ENCODE data around the gene RCCD1.

The RCCD1 gene

DNA sequence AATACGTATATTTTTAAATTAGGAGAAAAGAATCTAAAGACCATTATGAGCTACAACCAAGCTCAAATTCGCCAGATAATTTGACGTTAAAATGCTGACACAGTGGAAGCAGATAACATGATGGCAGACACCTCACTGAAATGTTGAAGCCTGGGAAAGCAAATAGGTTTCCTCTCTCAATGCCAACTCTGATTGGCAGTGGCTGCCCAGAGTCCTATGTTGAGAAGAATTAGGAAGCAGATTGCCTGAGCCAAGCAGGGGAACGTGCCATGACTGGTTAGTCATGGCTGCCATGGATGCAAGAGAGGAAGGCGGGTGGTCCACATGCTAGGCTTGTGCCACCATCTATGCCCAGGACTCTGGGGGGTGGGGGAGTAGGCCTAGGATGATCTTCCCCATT lies 16.4 kb upstream of the RCCD1 start:
- intact Hi-C loops (cut with DNase I) = no loop called here

DNA sequence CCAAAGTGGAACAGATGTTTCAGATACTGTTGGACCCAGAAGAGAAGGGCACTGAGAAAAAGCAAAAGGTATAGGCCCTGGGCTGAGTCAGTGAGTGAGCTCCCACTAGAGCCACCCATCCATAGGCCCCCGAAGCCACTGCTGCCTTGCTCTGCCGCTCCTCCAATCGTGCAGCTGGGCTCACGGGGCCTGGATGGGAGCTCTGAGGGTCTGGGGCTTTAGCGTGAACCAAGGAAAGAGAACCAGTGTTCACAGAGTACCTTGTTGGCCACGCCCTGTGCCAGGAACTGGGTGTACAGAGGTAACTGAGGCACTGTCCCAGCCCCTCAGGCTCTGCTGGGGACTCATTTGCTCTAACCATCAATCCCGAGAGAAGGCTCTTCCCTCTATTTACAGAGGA lies 14.9 kb upstream of the RCCD1 start:
- peak in 2 of 10 donors; percentile 7 to 70 for DNase-seq
- intact Hi-C loops (cut with DNase I) = no loop called here

More for the DNA sequence above, 16.4 kb upstream of the RCCD1 start:
- peak in 1 of 10 donors; percentile 22 for DNase-seq

- peak in 2 of 10 donors; percentile 2 to 50 for DNase-seq
- intact Hi-C loops (cut with DNase I) = no loop called here
Observed at GRCh38 chr15:90941038-90941437, 13.6 kb upstream of the RCCD1 start.

DNA sequence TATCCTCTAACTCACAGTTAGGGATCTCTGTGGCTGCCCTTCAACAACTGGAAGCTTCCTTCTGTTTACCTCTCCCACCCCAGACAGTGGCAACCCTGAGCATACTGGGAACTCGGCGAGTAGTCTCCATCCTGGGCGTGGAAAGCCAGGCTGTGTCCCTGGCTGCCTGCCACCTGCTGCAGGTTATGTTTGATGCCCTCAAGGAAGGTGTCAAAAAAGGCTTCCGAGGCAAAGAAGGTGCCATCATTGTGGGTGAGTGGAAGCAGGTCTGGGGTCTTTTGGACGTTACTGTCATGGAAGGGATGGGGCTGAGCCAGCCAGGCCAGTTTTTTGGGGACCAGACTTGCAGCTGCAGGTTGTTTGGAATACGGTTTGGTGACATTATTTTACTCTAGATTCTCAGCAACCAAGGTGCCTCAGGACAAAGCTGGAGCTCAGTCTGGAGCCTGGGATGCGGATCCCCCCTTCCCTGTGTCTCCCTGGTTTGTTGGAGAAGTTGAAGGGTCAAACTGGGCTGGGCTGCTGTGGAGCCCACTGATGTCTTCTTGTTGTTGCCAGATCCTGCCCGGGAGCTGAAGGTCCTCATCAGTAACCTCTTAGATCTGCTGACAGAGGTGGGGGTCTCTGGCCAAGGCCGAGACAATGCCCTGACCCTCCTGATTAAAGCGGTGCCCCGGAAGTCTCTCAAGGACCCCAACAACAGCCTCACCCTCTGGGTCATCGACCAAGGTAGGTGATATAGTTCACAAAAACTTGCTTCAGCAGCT lies 12.1 kb upstream of the RCCD1 start:
- peak in 2 of 10 donors; percentile 8 to 60 for DNase-seq
- intact Hi-C loops (cut with DNase I) = no loop called here

DNA sequence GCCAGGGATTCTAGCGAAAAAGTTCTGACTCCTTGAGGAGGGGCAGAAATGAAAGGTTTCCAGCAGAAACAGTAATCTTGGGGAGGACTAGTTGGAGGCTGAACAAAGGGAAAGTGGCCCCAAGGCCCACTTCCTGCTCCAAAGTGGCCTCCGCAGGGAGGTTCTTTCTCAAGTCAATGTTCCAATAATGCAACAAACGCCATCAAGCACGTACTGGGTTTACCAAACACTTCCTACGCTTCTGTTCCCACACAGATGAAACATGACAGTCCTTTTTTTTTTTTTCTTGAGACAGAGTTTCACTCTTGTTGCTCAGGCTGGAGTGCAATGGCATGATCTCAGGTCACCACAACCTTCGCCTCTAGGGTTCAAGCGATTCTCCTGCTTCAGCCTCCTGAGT lies 9.6 kb upstream of the RCCD1 start:
- peak in 1 of 10 donors; percentile 9 for DNase-seq
- intact Hi-C loops (cut with DNase I) = no loop called here

DNA sequence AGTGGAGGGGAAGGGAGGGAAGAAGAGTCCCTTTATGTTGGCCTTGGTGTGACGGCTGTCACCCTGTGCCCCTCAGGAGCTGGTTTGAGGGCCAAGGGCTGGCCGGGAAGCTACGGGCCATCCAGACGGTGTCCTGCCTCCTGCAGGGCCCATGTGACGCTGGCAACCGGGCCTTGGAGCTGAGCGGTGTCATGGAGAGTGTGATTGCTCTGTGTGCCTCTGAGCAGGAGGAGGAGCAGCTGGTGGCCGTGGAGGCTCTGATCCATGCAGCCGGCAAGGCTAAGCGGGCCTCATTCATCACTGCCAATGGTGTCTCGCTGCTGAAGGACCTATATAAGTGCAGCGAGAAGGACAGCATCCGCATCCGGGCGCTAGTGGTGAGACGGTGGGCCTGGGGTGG lies 8.1 kb upstream of the RCCD1 start:
- DNase-seq = peak in 3 of 10 donors; percentile 25 to 75 (median 50)
- intact Hi-C loops (cut with DNase I) = no loop called here

- peak in 1 of 10 donors; percentile 42 for DNase-seq
Observed at GRCh38 chr15:90946941-90947576, 7.6 kb upstream of the RCCD1 start.

GRCh38 chr15:90947577-90948357 lies 6.9 kb upstream of the RCCD1 start:
- DNase-seq = peak in 3 of 10 donors; percentile 35 to 79 (median 55)
- intact Hi-C loops (cut with DNase I) = no loop called here

More at GRCh38 chr15:90946941-90947576, 7.6 kb upstream of the RCCD1 start:
- intact Hi-C loops (cut with DNase I) = no loop called here

- intact Hi-C loops (cut with DNase I) = no loop called here
- DNase-seq = peak in 3 of 10 donors; percentile 37 to 82 (median 81)
Observed at GRCh38 chr15:90948506-90948905, 6.2 kb upstream of the RCCD1 start.

- intact Hi-C loops (cut with DNase I) = loop anchor here (5.0 kb wide), 1 partner anchor 42 kb away; the partner anchor contains the start of gene PRC1
- DNase-seq = peak in 3 of 10 donors; percentile 54 to 74 (median 61)
Observed at GRCh38 chr15:90949979-90950675, 4.6 kb upstream of the RCCD1 start.

GRCh38 chr15:90950676-90951075 lies 4.0 kb upstream of the RCCD1 start:
- intact Hi-C loops (cut with DNase I) = loop anchor here (5.0 kb wide), 1 partner anchor 42 kb away; the partner anchor contains the start of gene PRC1
- peak in 1 of 10 donors; percentile 27 for DNase-seq

- intact Hi-C loops (cut with DNase I) = loop anchor here (5.0 kb wide), 1 partner anchor 39 kb away; the partner anchor contains the start of gene PRC1
- DNase-seq = peak in 1 of 10 donors; percentile 46
Observed at GRCh38 chr15:90952901-90953677, 1.6 kb upstream of the RCCD1 start.

DNA sequence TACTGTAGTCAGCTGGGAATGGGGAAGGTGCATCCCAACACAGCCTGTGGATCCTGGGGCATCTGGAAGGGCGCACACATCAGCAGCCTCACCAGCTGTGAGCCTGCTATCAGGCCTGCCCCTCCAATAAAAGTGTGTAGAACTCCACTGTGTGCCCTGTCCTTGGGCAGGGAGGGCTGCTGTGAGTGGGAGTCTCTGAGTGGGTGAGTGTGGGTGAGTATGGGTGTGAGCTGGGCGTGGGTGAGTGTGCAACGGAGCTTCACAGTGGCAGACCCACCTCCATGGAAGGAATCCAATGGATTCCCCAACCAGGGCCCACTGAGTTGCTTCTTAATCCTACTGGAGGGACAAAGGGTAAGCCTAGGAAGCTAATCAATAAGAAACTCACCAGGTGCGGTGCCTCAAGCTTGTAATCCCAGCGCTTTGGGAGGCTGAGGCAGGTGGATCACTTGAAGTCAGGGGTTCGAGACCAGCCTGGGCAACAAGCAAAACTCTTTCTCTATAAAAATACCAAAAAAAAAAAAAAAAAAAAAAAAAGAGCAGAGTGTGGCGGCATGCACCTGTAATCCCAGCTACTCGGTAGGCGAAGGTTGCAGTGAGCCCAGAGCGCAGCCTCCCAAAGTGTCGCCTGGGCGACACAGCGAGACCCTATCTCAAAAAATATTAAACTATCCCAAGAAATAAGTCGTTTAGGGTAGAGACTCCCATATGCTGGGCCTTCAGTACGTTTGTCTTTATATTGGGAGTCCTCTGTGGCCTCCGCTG lies 555 bp upstream of the RCCD1 start:
- DNase-seq = peak in 2 of 10 donors; percentile 28 to 63
- intact Hi-C loops (cut with DNase I) = loop anchor here (2.0 to 5.0 kb wide), 2 partner anchors 38 to 317 kb away; partner anchors contain the start of gene PRC1

DNA sequence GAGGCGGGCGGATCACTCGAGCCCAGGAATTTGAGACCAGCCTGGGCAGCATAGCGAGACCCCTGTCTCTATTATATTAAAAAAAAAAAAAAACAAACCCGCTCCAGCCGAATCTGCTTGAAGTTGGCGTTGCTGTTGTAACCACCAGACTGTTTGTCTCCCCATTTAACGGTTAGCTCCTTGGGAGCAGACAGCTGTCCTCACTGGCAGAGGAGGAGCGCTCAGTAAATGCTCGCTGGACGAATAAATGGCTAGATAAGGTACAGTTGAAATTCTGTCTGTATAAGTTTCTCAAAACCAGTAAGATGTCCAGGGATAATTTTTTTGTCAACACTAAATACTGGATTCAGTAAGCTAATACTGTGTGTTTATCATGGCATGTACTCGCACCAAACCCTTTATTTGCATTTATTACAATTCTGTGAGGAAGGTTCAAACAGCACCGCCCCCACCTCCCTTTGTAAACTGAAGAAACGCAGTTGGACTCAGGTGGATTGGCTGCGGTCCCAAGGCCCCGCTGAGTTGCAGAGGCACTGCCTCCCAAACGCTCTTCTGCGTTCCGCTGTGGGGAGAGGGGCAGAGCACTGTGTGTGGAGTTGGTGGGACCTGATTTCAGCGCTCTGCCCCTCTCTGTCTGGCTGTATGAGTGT lies 1.1 kb downstream of the RCCD1 start:
- DNase-seq = no peak
- intact Hi-C loops (cut with DNase I) = loop anchor here (1.0 to 2.0 kb wide), 2 partner anchors 94 to 315 kb away; no protein-coding TSS in a partner anchor

- peak; percentile 61 to 95 (median 78) for DNase-seq
- intact Hi-C loops (cut with DNase I) = loop anchor here (1.0 kb wide), 1 partner anchor 93 kb away; no protein-coding TSS in a partner anchor
Observed at GRCh38 chr15:90956274-90957030, 1.8 kb downstream of the RCCD1 start.

- intact Hi-C loops (cut with DNase I) = no loop called here
- DNase-seq = peak in 5 of 10 donors; percentile 42 to 90 (median 81)
Observed at GRCh38 chr15:90957031-90957790, 2.5 kb downstream of the RCCD1 start.

Data from posterior cingulate gyrus (tissue), 11 donors.